ENCODE results near the gene ARL15.

- TF ChIP-seq CTCF (IDR thresholded peaks at IDR 0.05; ENCODE audit: low read depth, low read length, missing input control) = no peak
- TF ChIP-seq EGR1 (IDR thresholded peaks at IDR 0.05; ENCODE audit: low read depth in 2 of 2) = no peak
Observed at GRCh38 chr5:54103871-54104270, 206.5 kb downstream of the ARL15 start.

Measured in liver (tissue), 3 donors.